Hepatocyte (in vitro differentiated cells): ENCODE results near the gene OR51V1.

ENCODE experiments used
- CTCF ChIP-seq: fragments of 200-600 bp; sonication (generic); IDR thresholded peaks from 2 replicates; pipeline ENCODE4 v1.5.1; 2016; ENCODE audit warnings: antibody characterized with exemption, mild to moderate bottlenecking; ENCODE audit not compliant: poor library complexity
- EZH2 ChIP-seq: fragments of 200-600 bp; sonication (generic); IDR thresholded peaks from 2 replicates; pipeline ENCODE4 v1.6.1; 2016; ENCODE audit warnings: antibody characterized with exemption, mild to moderate bottlenecking, borderline replicate concordance
- EZH2phosphoT487 ChIP-seq: fragments of 200-600 bp; sonication (generic); IDR thresholded peaks from one replicate; pipeline ENCODE4 v1.6.1; 2018; ENCODE audit warnings: antibody characterized with exemption, mild to moderate bottlenecking, low read depth, moderate library complexity; ENCODE audit not compliant: unreplicated experiment, severe bottlenecking

- TF ChIP-seq CTCF (no peak), EZH2 (no peak), EZH2phosphoT487 (no peak)
Measured at GRCh38 chr11:5196731-5197130, 3.8 kb downstream of the OR51V1 start.
